GM12878 (cell line): ENCODE measurements around the gene PHF3. TPM values are rescaled to one million over a fixed set of nuclear protein-coding genes. Genes with fewer than 3 reads are reported as not detected.

Experiments
- BCL11A ChIP-seq: IDR thresholded peaks from 2 replicates; pipeline ENCODE4 v1.6.1; 2011; ENCODE audit warnings: low read depth, low read length
- BCL3 ChIP-seq: IDR thresholded peaks from 2 replicates; pipeline ENCODE4 v1.6.1; 2011; ENCODE audit warnings: borderline replicate concordance, low read depth, mild to moderate bottlenecking, moderate library complexity, low read length; ENCODE audit not compliant: insufficient read depth, poor library complexity, severe bottlenecking
- BHLHE40 ChIP-seq, 2 experiments: fragments of 450-650 bp in 1 of 2; IDR thresholded peaks; 2 replicates each; pipeline ENCODE4 v1.6.1; 2011 to 2017; ENCODE audit warnings: low read depth in 2 of 2, borderline replicate concordance in 1 of 2, improper control_type of control experiment in 1 of 2, low read length in 1 of 2, mild to moderate bottlenecking in 1 of 2
- CEBPB ChIP-seq, 2 experiments: fragments of 150-350 bp in 1 of 2; IDR thresholded peaks; 2 replicates each; pipeline ENCODE4 v1.6.1; 2012 to 2014; ENCODE audit warnings: low read depth in 2 of 2, low read length in 2 of 2, borderline replicate concordance in 1 of 2, inconsistent platforms in 1 of 2
- CREB1 ChIP-seq: IDR thresholded peaks from 2 replicates; pipeline ENCODE4 v1.6.1; 2012; ENCODE audit warnings: low read depth, mild to moderate bottlenecking, inconsistent platforms
- CTCF ChIP-seq, 3 experiments: IDR thresholded peaks in 2 of 3; conservative IDR thresholded peaks in 1 of 3; 2 replicates each; pipeline ENCODE4 v1.5.1; 2011; ENCODE audit warnings: low read depth in 3 of 3, low read length in 3 of 3, mild to moderate bottlenecking in 3 of 3, control low read depth in 2 of 3, moderate library complexity in 2 of 3, inconsistent platforms in 1 of 3, mixed read lengths in 1 of 3; ENCODE audit not compliant: control insufficient read depth in 2 of 3, insufficient read depth in 1 of 3; ENCODE audit errors: extremely low read depth in 1 of 3
- CUX1 ChIP-seq: IDR thresholded peaks from 2 replicates; pipeline ENCODE4 v1.6.1; 2012; ENCODE audit warnings: improper control_type of control experiment, low read depth, low read length; ENCODE audit not compliant: insufficient replicate concordance
- DPF2 ChIP-seq: fragments of 450-650 bp; IDR thresholded peaks from 2 replicates; pipeline ENCODE4 v1.6.1; 2017; ENCODE audit warnings: mild to moderate bottlenecking
- FOXM1 ChIP-seq: IDR thresholded peaks from 2 replicates; pipeline ENCODE4 v1.6.1; 2012; ENCODE audit warnings: low read depth, mild to moderate bottlenecking, inconsistent platforms, low read length, moderate library complexity
- MYC ChIP-seq: IDR thresholded peaks from 2 replicates; pipeline ENCODE4 v1.6.1; 2011; ENCODE audit warnings: mild to moderate bottlenecking, low read length, moderate library complexity, inconsistent platforms; ENCODE audit not compliant: insufficient read depth, insufficient replicate concordance, insufficient read length, severe bottlenecking
- RFX5 ChIP-seq: IDR thresholded peaks from 2 replicates; pipeline ENCODE4 v1.6.1; 2011; ENCODE audit warnings: low read depth, low read length, improper control_type of control experiment
- RUNX3 ChIP-seq: IDR thresholded peaks from 2 replicates; pipeline ENCODE4 v1.6.1; 2012; ENCODE audit warnings: low read length, inconsistent platforms
- WRNIP1 ChIP-seq: IDR thresholded peaks from 2 replicates; pipeline ENCODE4 v1.6.1; 2011; ENCODE audit warnings: low read depth, low read length, improper control_type of control experiment, borderline replicate concordance
- ZNF217 ChIP-seq: fragments of 450-650 bp; IDR thresholded peaks from 2 replicates; pipeline ENCODE4 v1.6.1; 2017; ENCODE audit warnings: antibody characterized with exemption, mild to moderate bottlenecking
- ZNF592 ChIP-seq: fragments of 450-650 bp; IDR thresholded peaks from 2 replicates; pipeline ENCODE4 v1.6.1; 2017; ENCODE audit warnings: mild to moderate bottlenecking, moderate library complexity
- ZNF622 ChIP-seq: fragments of 450-650 bp; IDR thresholded peaks from 2 replicates; pipeline ENCODE4 v1.6.1; 2017; ENCODE audit warnings: mild to moderate bottlenecking, inconsistent platforms
- polyA plus RNA-seq, 11 experiments: library from polyadenylated mRNA; depleted of rRNA in 4 of 11; unstranded in 6 of 11; stranded (reverse) in 5 of 11; fragments of >200 nt; fragmentation: Nextera tagmentation in 4 of 11; fragmentation: Illumina TruSeq in 1 of 11; extraction: Ambion mirVana in 4 of 11; extraction: Trizol in 1 of 11; gene quantifications; 1 replicate in 1 of 11; 2 replicates in 10 of 11; pipeline versions ENCODE4 v1.2.1 to v1.2.3, GENCODE V29; 2011 to 2016; ENCODE audit warnings: inconsistent platforms in 2 of 11, missing spikeins in 2 of 11, low read depth in 1 of 11
- total RNA-seq, 4 experiments: library from RNA; depleted of rRNA in 3 of 4; stranded (reverse); fragments of >200 nt in 3 of 4; fragmentation: Illumina TruSeq in 1 of 4; extraction: Trizol in 1 of 4; gene quantifications; 2 replicates each; pipeline versions ENCODE4 v1.2.1 to v1.2.3, GENCODE V29; 2013 to 2021

The PHF3 gene
- total and polyA plus RNA-seq, 10 of the 15 experiments (the other 5 are each of a cell fraction or from before 2014, with no cell fraction given), result 8.3 to 61.5 (median 26.6) TPM

GRCh38 chr6:63636518-63637021 lies 968 bp downstream of the PHF3 start (continued):
- TF ChIP-seq ZNF592 (no peak), BHLHE40 (IDR thresholded peaks at IDR 0.05; ENCODE audit: borderline replicate concordance in 1 of 2, low read depth in 2 of 2, low read length in 1 of 2) (peak in 1 of 2 experiments; percentile 15; a peak in 1 of 4 replicates), CUX1 (no peak), CEBPB (IDR thresholded peaks at IDR 0.05; ENCODE audit: borderline replicate concordance in 1 of 2, low read depth in 2 of 2, low read length in 2 of 2) (no peak), DPF2 (no peak), MYC (no peak), RFX5 (no peak), RUNX3 (no peak), BCL11A (no peak), WRNIP1 (no peak), FOXM1 (no peak), ZNF622 (no peak), CREB1 (0 out of 2 replicates have a peak, but pooled peaks have one; percentile 14), CTCF (IDR thresholded peaks at IDR 0.05 in 2 of 3, conservative IDR thresholded peaks at IDR 0.05 in 1 of 3; ENCODE audit: control insufficient read depth in 2 of 3, extremely low read depth in 1 of 3, insufficient read depth in 1 of 3, low read depth in 3 of 3, low read length in 3 of 3) (no peak), BCL3 (no peak), ZNF217 (no peak)
